SK-N-SH (cell line): Measurements from ENCODE around the gene INTS1. TPM values are rescaled to one million over a fixed set of nuclear protein-coding genes. Genes with fewer than 3 reads are reported as not detected.

ENCODE experiments used
- CTCF ChIA-PET: fragments of 300-600, 350-600 bp; formaldehyde crosslinking; extraction: SDS; loops from one replicate; lab custom pipeline; 2021; lab: Yijun Ruan, JAX
- POLR2A ChIA-PET: fragments of 350-600 bp; sonication (Branson Sonifier 250); formaldehyde crosslinking; extraction: SDS; loops from one replicate; lab custom pipeline; 2020; ENCODE audit warnings: antibody characterized with exemption, inconsistent platforms; lab: Yijun Ruan, JAX
- DNase-seq: peaks from one replicate; pipeline ENCODE4 v3.0.0; 2012
- H2AFZ ChIP-seq: fragments of 200-600 bp; sonication (generic); 2 replicates; pipeline ENCODE4 v1.8.1; 2016; ENCODE audit warnings: antibody characterized with exemption, mild to moderate bottlenecking, low read depth
- H3F3A ChIP-seq: fragments of 200-600 bp; sonication (generic); replicated peaks from 2 replicates; pipeline ENCODE3; 2016; ENCODE audit warnings: antibody characterized with exemption, mild to moderate bottlenecking; ENCODE audit not compliant: insufficient read depth
- H3K27ac ChIP-seq, 2 experiments: fragments of 200-500 bp in 1 of 2; fragments of 200-600 bp in 1 of 2; sonication (Bioruptor generic) in 1 of 2; sonication (generic), shearing (Covaris generic) in 1 of 2; 2 replicates each; pipeline versions ENCODE4 v1.5.1 to v1.6.1; 2014 to 2016; ENCODE audit warnings: low read depth in 2 of 2, inconsistent platforms in 1 of 2, low read length in 1 of 2, mild to moderate bottlenecking in 1 of 2, mixed read lengths in 1 of 2
- H3K27me3 ChIP-seq: fragments of 200-600 bp; sonication (generic), shearing (Covaris generic); 2 replicates; pipeline ENCODE4 v1.6.1; 2016; ENCODE audit warnings: mixed run types; ENCODE audit not compliant: insufficient read depth
- H3K36me3 ChIP-seq, 2 experiments: fragments of 200-500 bp in 1 of 2; fragments of 200-600 bp in 1 of 2; sonication (Bioruptor generic) in 1 of 2; sonication (generic) in 1 of 2; replicated peaks in 1 of 2; 2 replicates each; pipeline versions ENCODE3 to v1.5.1; 2014 to 2016; ENCODE audit warnings: low read length in 1 of 2, mild to moderate bottlenecking in 1 of 2; ENCODE audit not compliant: insufficient read depth in 2 of 2, control insufficient read depth in 1 of 2
- H3K4me1 ChIP-seq, 2 experiments: fragments of 200-500 bp in 1 of 2; fragments of 200-600 bp in 1 of 2; sonication (Bioruptor generic) in 1 of 2; sonication (generic), shearing (Covaris generic) in 1 of 2; 2 replicates each; pipeline versions ENCODE4 v1.5.1 to v1.6.1; 2014 to 2016; ENCODE audit warnings: low read depth in 1 of 2, low read length in 1 of 2, mixed run types in 1 of 2; ENCODE audit not compliant: insufficient read depth in 2 of 2, control insufficient read depth in 1 of 2
- H3K4me2 ChIP-seq: fragments of 200-600 bp; sonication (generic), shearing (Covaris generic); 2 replicates; pipeline ENCODE4 v1.6.1; 2017; ENCODE audit warnings: mixed run types
- H3K4me3 ChIP-seq, 2 experiments: fragments of 200-500 bp in 1 of 2; fragments of 200-600 bp in 1 of 2; sonication (Bioruptor generic) in 1 of 2; sonication (generic), shearing (Covaris generic) in 1 of 2; 2 replicates each; pipeline versions ENCODE4 v1.5.1 to v1.8.1; 2014 to 2016; ENCODE audit warnings: low read depth in 2 of 2, inconsistent platforms in 1 of 2, low read length in 1 of 2, mild to moderate bottlenecking in 1 of 2, mixed read lengths in 1 of 2, moderate library complexity in 1 of 2
- H3K79me2 ChIP-seq: fragments of 200-600 bp; sonication (generic); 2 replicates; pipeline ENCODE4 v1.8.1; 2017; ENCODE audit warnings: mild to moderate bottlenecking; ENCODE audit not compliant: insufficient read depth
- H3K9ac ChIP-seq: fragments of 200-600 bp; sonication (generic); 2 replicates; pipeline ENCODE4 v1.6.1; 2017; ENCODE audit warnings: mixed run types
- H3K9me2 ChIP-seq: fragments of 200-600 bp; sonication (generic); 2 replicates; pipeline ENCODE4 v1.6.1; 2017; ENCODE audit warnings: mixed run types
- H3K9me3 ChIP-seq: fragments of 200-600 bp; sonication (generic); 2 replicates; pipeline ENCODE4 v1.6.1; 2017; ENCODE audit warnings: mixed run types, mild to moderate bottlenecking, moderate library complexity
- H4K20me1 ChIP-seq: fragments of 200-600 bp; sonication (generic); 2 replicates; pipeline ENCODE4 v1.6.1; 2017; ENCODE audit warnings: mild to moderate bottlenecking, mixed run types; ENCODE audit not compliant: insufficient read depth
- CHD2 ChIP-seq: fragments of 150-350 bp; IDR thresholded peaks from 2 replicates; pipeline ENCODE4 v1.6.1; 2018; ENCODE audit warnings: low read length; ENCODE audit not compliant: partially characterized antibody
- EP300 ChIP-seq, 2 experiments: IDR thresholded peaks; 2 replicates each; pipeline versions ENCODE4 v1.4.0 to v1.6.1; 2012; ENCODE audit warnings: borderline replicate concordance in 1 of 2, low read depth in 1 of 2, low read length in 1 of 2
- FOXJ3 ChIP-seq: sonication (generic); formaldehyde crosslinking; IDR thresholded peaks from 2 replicates; pipeline ENCODE4 v1.5.1; 2020; ENCODE audit warnings: mild to moderate bottlenecking, missing genetic modification reagents
- FOXM1 ChIP-seq: IDR thresholded peaks from 2 replicates; pipeline ENCODE4 v1.4.0; 2012; ENCODE audit warnings: low read depth, mild to moderate bottlenecking
- IRF3 ChIP-seq: fragments of 150-350 bp; IDR thresholded peaks from 2 replicates; pipeline ENCODE4 v1.6.1; 2016; ENCODE audit warnings: mild to moderate bottlenecking, low read depth, low read length
- JUND ChIP-seq: IDR thresholded peaks from 2 replicates; pipeline ENCODE4 v1.4.0; 2012
- MEF2A ChIP-seq: IDR thresholded peaks from 2 replicates; pipeline ENCODE4 v1.4.0; 2012; ENCODE audit warnings: low read depth, borderline replicate concordance
- MXI1 ChIP-seq: IDR thresholded peaks from 2 replicates; pipeline ENCODE4 v1.6.1; 2012; ENCODE audit warnings: mild to moderate bottlenecking, low read depth, low read length, improper control_type of control experiment
- NFIC ChIP-seq: IDR thresholded peaks from 2 replicates; pipeline ENCODE4 v1.4.0; 2012; ENCODE audit warnings: borderline replicate concordance
- NRF1 ChIP-seq: IDR thresholded peaks from 2 replicates; pipeline ENCODE4 v1.6.1; 2012; ENCODE audit warnings: low read depth, mild to moderate bottlenecking, low read length
- POLR2AphosphoS5 ChIP-seq: IDR thresholded peaks from 2 replicates; pipeline ENCODE4 v1.6.1; 2012; ENCODE audit warnings: low read depth, low read length
- RAD21 ChIP-seq: IDR thresholded peaks from 2 replicates; pipeline ENCODE4 v1.6.1; 2012; ENCODE audit warnings: mild to moderate bottlenecking, low read length
- RCOR1 ChIP-seq: fragments of 150-350 bp; IDR thresholded peaks from 2 replicates; pipeline ENCODE4 v1.6.1; 2017; ENCODE audit warnings: antibody characterized with exemption, low read length
- REST ChIP-seq: IDR thresholded peaks from 2 replicates; pipeline ENCODE4 v1.6.1; 2012; ENCODE audit warnings: mild to moderate bottlenecking, low read depth, low read length, moderate library complexity
- RFX5 ChIP-seq: IDR thresholded peaks from 2 replicates; pipeline ENCODE4 v1.6.1; 2012; ENCODE audit warnings: mild to moderate bottlenecking, improper control_type of control experiment, low read length
- SIN3A ChIP-seq: IDR thresholded peaks from 2 replicates; pipeline ENCODE4 v1.6.1; 2012; ENCODE audit warnings: low read depth, mild to moderate bottlenecking, low read length, moderate library complexity, borderline replicate concordance
- SMC3 ChIP-seq: IDR thresholded peaks from 2 replicates; pipeline ENCODE4 v1.6.1; 2012; ENCODE audit warnings: low read depth, low read length, improper control_type of control experiment
- TAF1 ChIP-seq: IDR thresholded peaks from 2 replicates; pipeline ENCODE4 v1.6.1; 2012; ENCODE audit warnings: low read depth, mild to moderate bottlenecking, low read length, moderate library complexity, borderline replicate concordance
- USF1 ChIP-seq: IDR thresholded peaks from 2 replicates; pipeline ENCODE4 v1.4.0; 2012; ENCODE audit warnings: low read depth, borderline replicate concordance
- USF2 ChIP-seq: fragments of 150-350 bp; IDR thresholded peaks from 2 replicates; pipeline ENCODE4 v1.6.1; 2017; ENCODE audit warnings: antibody characterized with exemption, low read length, low read depth, borderline replicate concordance
- WGBS: methylation state at CpG from one replicate; pipeline ENCODE4 v1.1.6; 2017; ENCODE audit warnings: low lambda C conversion rate; 5-methylcytosine and 5-hydroxymethylcytosine counted together
- polyA plus RNA-seq, 3 experiments: library from polyadenylated mRNA; depleted of rRNA; stranded (reverse); fragments of >200 nt; gene quantifications; 2 replicates each; pipeline ENCODE4 v1.2.3, GENCODE V29; 2012

The INTS1 gene
- polyA plus RNA-seq, 1 of the 3 experiments (the other 2 are of a cell fraction), result 48.1 TPM

GRCh38 chr7:1481300-1481699, 22.9 kb downstream of the INTS1 start:
- Histone ChIP-seq H3K79me2 (no peaks in the 10 kb centered on the region), H4K20me1 (no peaks in the 10 kb centered on the region), H3K27me3 (no peaks in the 10 kb centered on the region), H3K4me1 (no peaks in the 10 kb centered on the region), H3F3A (no peaks in the 10 kb centered on the region), H3K27ac (no peak overlapping the region), H3K4me2 (no peak overlapping the region), H3K9ac (no peak overlapping the region), H3K4me3 (no peak overlapping the region), H2AFZ (no peak overlapping the region), H3K9me2 (no peaks in the 10 kb centered on the region), H3K36me3 (peaks cover 36 to 91% of the 10 kb centered on the region in 2 experiments), H3K9me3 (no peaks in the 10 kb centered on the region)
- TF ChIP-seq FOXM1 (no peak), JUND (no peak), RAD21 (no peak), MEF2A (no peak), CHD2 (no peak), EP300 (IDR thresholded peaks at IDR 0.05; ENCODE audit: borderline replicate concordance in 1 of 2, low read depth in 1 of 2, low read length in 1 of 2) (no peak), MXI1 (no peak), NRF1 (no peak), RCOR1 (no peak), RFX5 (no peak), REST (no peak), SMC3 (no peak), USF2 (no peak)
- WGBS, result 98% methylated on average over 12 of the region's 20 CpGs
- ChIA-PET POLR2A (no interaction called here), CTCF (interaction anchor here (1.4 kb wide), 1 partner anchor 11 kb away, joined by 3 read pairs; no protein-coding TSS in a partner anchor)
- no peak for DNase-seq

GRCh38 chr7:1480670-1481069, 23.5 kb downstream of the INTS1 start:
- H3K4me2 ChIP-seq, result no peak overlapping the region
- ChIA-PET CTCF (interaction anchor here (1.1 to 1.4 kb wide), 2 partner anchors 12 to 48 kb away, joined by 3 read pairs; no protein-coding TSS in a partner anchor), POLR2A (interaction anchor here (2.0 kb wide), 1 partner anchor 10 kb away, joined by 5 read pairs; no protein-coding TSS in a partner anchor)
- no peaks in the 10 kb centered on the region for H4K20me1 ChIP-seq
- H2AFZ ChIP-seq, result no peak overlapping the region
- H3K79me2 ChIP-seq, result no peaks in the 10 kb centered on the region
- H3K4me3 ChIP-seq, result no peak overlapping the region
- no peaks in the 10 kb centered on the region for H3K9me3 ChIP-seq
- no peak for TF ChIP-seq SIN3A
- TF ChIP-seq MXI1, result no peak
- TF ChIP-seq USF1, result no peak
- TF ChIP-seq NFIC, result no peak
- no peak for TF ChIP-seq FOXJ3 (CRISPR knock-in tag)
- TF ChIP-seq IRF3, result no peak
- no peak for TF ChIP-seq TAF1
- TF ChIP-seq POLR2AphosphoS5, result no peak
- TF ChIP-seq MEF2A, result no peak
- peaks cover 30 to 95% of the 10 kb centered on the region in 2 experiments for H3K36me3 ChIP-seq
- WGBS, result 94% methylated on average over 9 of the region's 12 CpGs
- no peaks in the 10 kb centered on the region for H3K9me2 ChIP-seq
- no peak for DNase-seq
- H3K27ac ChIP-seq, result no peak overlapping the region
- H3K27me3 ChIP-seq, result no peaks in the 10 kb centered on the region
- no peaks in the 10 kb centered on the region for H3K4me1 ChIP-seq
- no peak overlapping the region for H3K9ac ChIP-seq
- H3F3A ChIP-seq, result no peaks in the 10 kb centered on the region
